Islet precursor cell (in vitro differentiated cells): Measurements from ENCODE around the gene GIT1.
A peak's percentile ranks its signal among the peaks of the same experiment; 100 is the strongest.

Experiments used
- DNase-seq: peaks from one replicate; pipeline ENCODE4 v3.0.0-alpha.2; 2018

GIT1 gene

GRCh38 chr17:29592850-29593551 lies 3.6 kb upstream of the GIT1 start, which contains the start of gene ANKRD13B:
TSS of gene ANKRD13B (plus strand) at chr17:29593132. CDS start at chr17:29593622, 490 bp downstream.
- no peak for DNase-seq

- DNase-seq: peak; percentile 99
These were observed 2.5 kb upstream of the GIT1 start for GRCh38 chr17:29591737-29592608.

GRCh38 chr17:29591146-29591736 lies 1.8 kb upstream of the GIT1 start:
- DNase-seq: no peak

GRCh38 chr17:29590411-29591145 lies 1.1 kb upstream of the GIT1 start:
- DNase-seq: no peak

GRCh38 chr17:29588562-29589411 lies 661 bp downstream of the GIT1 start:
- DNase-seq: no peak

GRCh38 chr17:29588017-29588561 lies 1.4 kb downstream of the GIT1 start:
- no peak for DNase-seq

- DNase-seq: no peak
These were observed 1.9 kb downstream of the GIT1 start for GRCh38 chr17:29587591-29587990.

- DNase-seq: no peak
These were observed 2.6 kb downstream of the GIT1 start for GRCh38 chr17:29586676-29587469.

GRCh38 chr17:29585080-29585751 lies 4.2 kb downstream of the GIT1 start:
- no peak for DNase-seq

GRCh38 chr17:29584452-29585079 lies 4.9 kb downstream of the GIT1 start:
- DNase-seq: no peak

GRCh38 chr17:29583324-29584248 lies 5.9 kb downstream of the GIT1 start:
- DNase-seq: peak; percentile 48

GRCh38 chr17:29582772-29583171 lies 6.7 kb downstream of the GIT1 start:
- no peak for DNase-seq

- no peak for DNase-seq
These were observed 7.1 kb downstream of the GIT1 start for GRCh38 chr17:29582254-29582765.

- no peak for DNase-seq
These were observed 7.7 kb downstream of the GIT1 start for GRCh38 chr17:29581583-29582253.

GRCh38 chr17:29579866-29580771 lies 9.3 kb downstream of the GIT1 start:
- DNase-seq: peak; percentile 90

- DNase-seq: no peak
These were observed 10.6 kb downstream of the GIT1 start for GRCh38 chr17:29578626-29579485.
